NCI-H128 (cell line): ENCODE data around the gene C2CD2.
A peak's percentile ranks its signal among the peaks of the same experiment; 100 is the strongest.
"Not testable (repeated sequence)": the region's sequence is repeated elsewhere in the genome, so short reads cannot be mapped to it uniquely, and the experiment has no call there.

Experiments
- DNase-seq: peaks from one replicate; lab custom pipeline; 2025; ENCODE audit not compliant: unreplicated experiment; lab: John Stamatoyannopoulos, UW

C2CD2 gene

GRCh38 chr21:41958886-41959563, 5.2 kb upstream of the C2CD2 start:
- DNase-seq = no peak

DNA sequence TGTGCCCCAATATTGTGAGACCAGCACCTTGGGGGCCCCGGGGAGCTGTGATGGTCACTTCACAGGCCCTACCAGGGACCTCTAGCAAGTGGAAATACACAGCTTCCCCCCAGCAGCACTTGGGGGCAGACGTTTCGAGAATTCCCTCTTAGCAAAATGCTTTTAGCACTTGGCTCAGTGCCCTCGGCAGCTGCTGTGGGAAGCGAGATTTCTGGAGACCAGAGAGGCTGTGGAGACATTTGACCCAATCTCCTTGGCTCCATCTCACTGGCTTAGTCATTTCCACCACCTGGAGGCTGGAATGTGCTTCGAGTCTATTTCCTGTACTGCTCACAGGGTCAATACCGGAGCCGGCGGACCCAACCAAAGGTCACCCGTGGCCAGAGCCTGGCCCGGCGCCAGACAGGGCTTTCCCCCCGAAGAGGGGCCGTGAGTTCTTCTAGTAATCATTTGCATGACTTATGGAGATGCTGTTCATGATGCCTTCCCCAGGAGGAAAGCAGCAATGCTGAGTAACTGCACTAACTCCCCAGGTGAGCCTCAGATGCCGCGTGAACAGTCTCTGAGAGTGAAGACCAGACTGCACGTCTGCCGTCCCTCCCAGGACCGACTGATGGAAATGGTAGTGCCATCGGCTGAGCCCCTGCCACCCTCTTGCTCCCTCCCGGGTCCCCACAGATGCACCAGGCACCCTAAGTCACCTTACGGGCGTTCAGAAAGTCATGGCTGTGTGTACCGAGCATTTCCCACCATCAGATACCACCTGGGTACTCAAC, 4.4 kb upstream of the C2CD2 start:
- DNase-seq = peak; percentile 40

DNA sequence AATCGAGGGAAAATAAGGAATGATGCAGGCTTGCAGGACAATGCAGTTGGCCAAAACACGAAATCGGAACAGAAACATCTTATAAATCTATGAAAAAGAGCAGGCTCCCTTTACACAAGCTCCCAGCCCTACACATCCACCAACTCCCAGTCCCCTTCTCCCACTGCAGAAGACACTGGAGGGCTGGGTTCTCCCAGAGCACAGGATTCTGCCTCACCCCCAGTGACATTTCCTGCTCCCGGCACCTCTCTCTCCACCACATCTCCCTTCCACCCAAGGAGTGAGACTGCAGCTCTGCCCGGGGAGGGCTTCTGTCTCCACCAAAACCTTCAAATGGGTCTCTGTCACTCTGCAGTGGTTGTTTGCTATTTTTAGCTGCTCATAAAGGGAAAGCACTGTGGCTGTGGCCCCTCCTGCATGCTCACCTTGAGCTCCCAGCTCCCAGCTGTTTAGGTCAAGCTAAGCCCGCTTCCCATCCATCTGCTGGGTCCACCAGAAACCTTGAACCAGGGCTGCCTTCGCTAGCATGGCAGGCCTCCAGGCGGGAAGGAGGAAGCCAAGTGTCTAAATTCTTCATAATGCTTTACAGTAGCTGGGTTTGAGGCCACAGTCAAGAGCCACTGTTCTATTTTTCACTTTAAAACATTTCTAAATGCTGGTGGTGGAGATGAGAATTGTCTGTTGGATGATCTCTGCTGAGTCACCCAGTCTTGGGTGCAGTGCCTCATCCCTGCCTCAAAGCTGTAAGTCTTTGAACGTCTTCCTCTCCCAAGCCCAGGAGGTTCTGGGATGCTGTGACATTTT, 3.3 kb upstream of the C2CD2 start:
- DNase-seq = no peak

DNA sequence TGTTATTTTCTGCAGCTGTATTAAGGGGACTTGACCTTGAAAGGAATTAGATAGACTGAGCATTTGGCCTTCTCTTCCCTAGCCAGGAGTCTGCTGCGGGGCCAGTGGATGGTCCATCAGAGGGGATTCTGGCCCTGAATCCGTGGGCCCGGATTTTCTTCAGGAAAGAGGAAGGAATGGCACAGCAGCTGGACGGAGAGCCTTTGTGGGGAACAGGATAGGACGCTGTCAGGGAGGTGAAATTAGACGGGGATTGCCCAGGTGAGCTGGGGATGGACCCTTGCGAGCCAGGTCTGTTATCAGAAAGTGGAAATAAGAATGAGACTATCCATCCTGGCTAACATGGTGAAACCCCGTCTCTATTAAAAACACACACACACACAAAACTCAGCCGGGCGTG, 1.7 kb upstream of the C2CD2 start:
- no peak for DNase-seq

DNA sequence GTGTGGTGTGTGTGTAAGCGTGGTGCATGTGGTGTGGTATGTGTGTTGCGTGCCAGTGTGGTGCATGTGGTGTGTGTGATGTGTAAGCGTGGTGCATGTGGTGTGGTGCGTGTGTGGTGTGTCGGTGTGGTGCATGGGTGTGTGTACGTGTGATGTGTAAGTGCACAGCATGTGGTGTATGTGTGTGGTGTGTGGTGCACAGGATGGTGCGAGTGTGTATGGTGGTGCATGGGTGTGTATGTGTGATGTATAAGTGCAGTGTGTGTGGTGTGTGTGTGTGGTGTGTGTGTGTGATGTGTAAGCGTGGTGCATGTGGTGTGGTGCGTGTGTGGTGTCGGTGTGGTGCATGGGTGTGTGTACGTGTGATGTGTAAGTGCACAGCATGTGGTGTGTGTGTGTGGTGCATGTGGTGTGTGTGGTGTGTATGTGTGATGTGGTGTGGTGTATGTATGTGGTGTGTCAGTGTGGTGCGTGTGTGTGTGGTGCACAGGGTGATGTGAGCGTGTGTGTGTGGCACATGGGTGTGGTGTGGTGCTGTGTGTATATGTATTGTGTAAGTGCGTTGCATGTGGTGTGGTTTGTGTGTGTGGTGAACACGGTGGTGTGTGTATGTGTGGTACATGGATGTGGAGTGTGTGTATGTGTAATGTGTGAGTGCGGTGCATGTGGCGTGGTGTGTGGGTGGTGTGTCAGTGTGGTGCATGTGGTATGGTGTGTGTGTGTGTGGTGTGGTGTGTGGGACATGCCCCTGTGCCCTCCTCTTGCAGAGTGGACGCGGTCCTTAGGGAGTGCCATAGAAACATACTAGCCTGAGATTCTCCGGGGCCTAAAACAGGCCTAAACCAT, 1.1 kb upstream of the C2CD2 start:
- no peak for DNase-seq

GRCh38 chr21:41953249-41953830, 478 bp downstream of the C2CD2 start:
- DNase-seq = no peak

GRCh38 chr21:41952568-41953248, 1.1 kb downstream of the C2CD2 start:
- DNase-seq = no peak

DNA sequence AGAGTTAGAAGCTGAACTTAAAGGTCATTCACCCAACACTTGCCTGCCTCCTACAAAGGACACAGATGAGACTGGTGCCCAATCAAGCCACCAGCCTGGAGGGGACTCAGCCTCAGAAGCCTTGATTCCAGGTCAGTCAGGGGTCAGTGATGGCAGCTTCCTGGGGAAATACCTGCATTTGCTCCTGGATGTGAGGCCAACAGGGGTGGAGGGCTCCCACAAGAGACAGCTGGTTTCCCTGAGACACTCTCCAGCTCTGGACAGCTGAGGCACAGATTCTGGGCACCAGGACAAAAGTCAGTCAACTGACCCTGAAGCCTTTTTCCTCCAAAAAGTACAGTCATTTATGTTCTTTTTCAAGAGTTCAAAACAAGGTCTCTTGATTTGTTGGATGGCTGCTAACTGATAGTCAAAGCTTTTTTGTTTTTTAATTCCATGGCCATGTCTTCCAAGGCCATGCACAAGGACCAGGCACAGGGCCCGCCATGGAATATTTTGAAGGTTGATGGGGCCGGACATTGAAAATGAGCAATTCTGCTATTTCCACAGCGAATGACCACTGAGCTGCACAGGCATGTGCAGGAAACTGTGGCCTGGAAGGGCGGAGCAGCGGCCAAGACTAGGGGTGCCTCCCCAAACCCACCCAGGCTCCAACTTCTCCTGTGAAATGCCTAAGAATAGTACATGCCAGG, 1.8 kb downstream of the C2CD2 start:
- no peak for DNase-seq

DNA sequence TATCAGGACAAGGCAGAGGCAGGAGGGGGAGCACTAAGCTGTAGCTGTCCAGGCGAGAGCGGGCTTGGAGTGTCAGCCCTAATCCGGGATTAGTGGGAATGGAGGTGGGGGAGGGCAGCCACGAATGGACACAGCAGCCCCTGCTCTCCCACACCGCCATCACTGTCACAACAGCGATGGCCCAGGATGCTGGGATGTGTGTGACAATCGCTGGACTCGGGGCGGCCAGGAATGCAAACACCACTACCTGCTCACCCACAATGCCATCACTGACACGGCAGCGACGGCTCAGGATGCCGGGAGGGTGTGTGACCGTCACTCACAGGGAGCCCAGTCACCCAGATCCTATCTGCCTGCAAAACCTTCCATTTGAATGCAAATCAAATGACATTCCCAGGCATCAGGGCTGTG, 2.9 kb downstream of the C2CD2 start:
- DNase-seq = no peak

- not testable (repeated sequence) for DNase-seq
Observed at GRCh38 chr21:41949631-41950030, 4.2 kb downstream of the C2CD2 start.

DNA sequence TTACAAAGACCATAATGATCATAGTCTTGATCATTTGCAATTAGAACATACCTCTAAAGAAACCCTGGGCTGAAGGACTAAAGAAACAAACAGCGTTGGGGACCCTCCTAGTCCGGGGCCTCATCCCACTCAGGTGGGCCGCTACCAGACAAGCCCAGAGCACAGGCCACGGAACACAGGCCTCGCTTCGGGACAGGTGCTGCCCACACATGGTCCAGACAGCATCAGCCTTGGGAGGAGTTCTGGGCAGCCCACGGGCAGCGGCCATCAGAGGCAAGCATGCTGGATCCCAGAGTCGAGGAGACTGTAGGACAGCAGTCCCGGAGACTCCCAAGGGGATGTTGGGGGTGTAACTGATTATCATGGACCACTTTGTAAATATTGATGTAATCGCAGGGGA, 4.9 kb downstream of the C2CD2 start:
- no peak for DNase-seq

GRCh38 chr21:41948078-41948895, 5.5 kb downstream of the C2CD2 start:
- DNase-seq = no peak

DNA sequence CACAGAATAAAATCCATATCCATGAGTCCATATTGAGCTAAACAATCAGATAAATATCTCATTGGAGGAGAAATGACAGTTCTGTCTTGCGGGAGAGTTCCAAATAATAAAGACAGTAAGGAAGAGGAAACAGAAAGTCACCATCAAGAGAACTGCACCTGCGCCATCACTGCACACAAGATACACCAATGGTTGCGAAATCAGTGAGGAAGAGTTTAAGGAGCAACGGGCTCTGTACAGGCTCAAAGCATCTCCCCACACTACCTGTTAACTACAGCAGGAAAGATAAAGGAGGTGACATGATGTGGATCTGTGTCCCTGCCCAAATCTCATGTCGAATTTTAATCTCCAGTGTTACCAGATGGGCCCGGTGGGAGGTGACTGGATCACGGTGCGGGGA, 7.8 kb downstream of the C2CD2 start:
- no peak for DNase-seq

DNA sequence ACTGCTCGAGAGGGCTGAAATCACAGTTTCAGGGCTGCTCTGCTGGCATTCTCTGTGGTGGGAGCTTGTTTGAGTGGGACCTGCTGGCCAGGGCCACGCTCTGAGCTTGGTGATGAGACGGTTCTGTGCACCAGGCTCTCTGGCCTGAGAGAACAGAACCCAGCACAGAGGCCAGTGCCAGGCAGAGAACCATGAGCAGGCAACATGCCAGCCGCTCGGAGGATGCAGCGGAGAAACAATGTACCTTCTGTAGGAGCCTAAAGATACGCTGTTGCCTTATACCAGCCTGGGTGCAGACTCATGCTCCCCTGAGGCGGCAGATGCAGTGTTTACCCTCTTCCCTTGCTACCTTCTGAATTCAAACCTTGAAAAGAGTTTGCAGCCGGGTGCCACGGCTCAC, 10.0 kb downstream of the C2CD2 start:
- DNase-seq = no peak

- DNase-seq = no peak
Observed at GRCh38 chr21:41942457-41942856, 11.4 kb downstream of the C2CD2 start.

GRCh38 chr21:41941941-41942340, 11.9 kb downstream of the C2CD2 start:
- DNase-seq = no peak

DNA sequence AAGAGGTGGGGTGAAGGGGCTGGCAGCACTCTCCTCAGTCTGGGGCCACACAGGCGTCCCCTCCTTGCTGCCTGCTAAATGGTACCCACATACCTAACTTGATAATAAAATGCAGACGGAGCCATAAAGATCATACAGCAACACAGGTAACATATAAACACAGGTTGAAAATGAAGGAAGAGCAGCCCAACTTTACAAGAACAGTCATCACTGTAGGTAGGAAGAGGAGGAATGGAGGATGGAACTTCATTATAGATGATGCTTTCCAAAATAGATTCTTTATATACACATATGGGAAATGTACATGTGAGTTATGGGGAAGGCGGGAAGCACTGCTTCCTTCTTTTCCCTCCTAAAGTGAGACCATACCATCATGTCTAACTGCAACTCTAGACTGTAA, 13.4 kb downstream of the C2CD2 start:
- no peak for DNase-seq

- no peak for DNase-seq
Observed at GRCh38 chr21:41939391-41939790, 14.4 kb downstream of the C2CD2 start.
